A549 treated with AZD2906 at 1 μM for 4 hours (cell line): ENCODE measurements around the gene TBC1D3E. TPM values are rescaled to one million over a fixed set of nuclear protein-coding genes. Genes with fewer than 3 reads are reported as not detected.

ENCODE experiments used
- total RNA-seq: library from RNA; stranded (reverse); fragments of 200-300 nt; extraction: Qiagen RNA extraction; gene quantifications from 5 replicates; pipeline ENCODE4 v1.2.3, GENCODE V29; 2022

Gene TBC1D3E
- not detected in 5 replicates for total RNA-seq

GRCh38 chr17:38127651-38128050 lies at the start of gene TBC1D3E:
TSS of gene TBC1D3E (plus strand) at chr17:38127951. CDS start at chr17:38129496, 1,545 bp downstream.

Other genes starting within 250 kb of the TBC1D3E start
- gene TBC1D3K, start 203.5 kb upstream of the TBC1D3E start, total RNA-seq: not detected in 5 replicates
- 7.0 to 12.7 TPM (median 12.1 TPM) in 5 replicates for gene TBC1D3L, start 138.9 kb upstream of the TBC1D3E start, total RNA-seq
- 0.06 to 0.13 TPM (median 0.08 TPM) in 4 of 5 replicates, not detected in the other for gene TBC1D3D, start 124.0 kb upstream of the TBC1D3E start, total RNA-seq
- not detected in 5 replicates for gene TBC1D3C, start 59.3 kb upstream of the TBC1D3E start, total RNA-seq
- gene TBC1D3, start 64.6 kb downstream of the TBC1D3E start, total RNA-seq: not detected in 5 replicates
- gene MRPL45, start 169.2 kb downstream of the TBC1D3E start, total RNA-seq: 58.4 to 63.0 TPM (median 60.6 TPM) in 5 replicates
- gene GPR179, start 216.0 kb downstream of the TBC1D3E start, total RNA-seq: 0.02 to 0.06 TPM (median 0.03 TPM) in 5 replicates
- gene SOCS7, start 223.9 kb downstream of the TBC1D3E start, total RNA-seq: 10.2 to 14.9 TPM (median 13.1 TPM) in 5 replicates